K562 (cell line): ENCODE measurements around the gene RSPH9. TPM values are rescaled to one million over a fixed set of nuclear protein-coding genes. Genes with fewer than 3 reads are reported as not detected.

ENCODE experiments used
- BRD4 ChIP-seq: fragments of 200-600 bp; sonication (generic); IDR thresholded peaks from 2 replicates; pipeline ENCODE4 v1.6.1; 2017; ENCODE audit warnings: inconsistent platforms
- CXXC5 ChIP-seq: fragments of 250-450 bp; sonication (Bioruptor Pico); IDR thresholded peaks from 2 replicates; pipeline ENCODE4 v1.8.0; 2022; ENCODE audit warnings: inconsistent platforms, mild to moderate bottlenecking, moderate library complexity
- ELF4 ChIP-seq: fragments of 450-650 bp; formaldehyde crosslinking; IDR thresholded peaks from 2 replicates; pipeline ENCODE4 v1.4.0; 2022; ENCODE audit warnings: missing genetic modification characterization
- EWSR1 ChIP-seq: fragments of 450-650 bp; IDR thresholded peaks from 2 replicates; pipeline ENCODE4 v1.6.1; 2018; ENCODE audit warnings: borderline replicate concordance, mild to moderate bottlenecking, low read depth, moderate library complexity; ENCODE audit not compliant: partially characterized antibody
- FOXJ2 ChIP-seq: fragments of 200-800 bp; sonication (Bioruptor generic); IDR thresholded peaks from 2 replicates; pipeline ENCODE4 v1.6.1; 2016; ENCODE audit warnings: missing genetic modification characterization, missing compliant biosample characterization
- FOXK2 ChIP-seq, 2 experiments: fragments of 450-650 bp; IDR thresholded peaks in 1 of 2; conservative IDR thresholded peaks in 1 of 2; 2 replicates each; pipeline ENCODE4 v1.6.1; 2016; ENCODE audit warnings: low read depth in 2 of 2, mild to moderate bottlenecking in 1 of 2
- POLR2G ChIP-seq: fragments of 200-400 bp; formaldehyde crosslinking; IDR thresholded peaks from 2 replicates; pipeline ENCODE4 v1.6.1; 2017; ENCODE audit warnings: low read depth, mild to moderate bottlenecking, antibody characterized with exemption, low read length, moderate library complexity
- RBFOX2 ChIP-seq: fragments of 200-400 bp; formaldehyde crosslinking; IDR thresholded peaks from 2 replicates; pipeline ENCODE4 v1.6.1; 2017; ENCODE audit warnings: low read depth, mild to moderate bottlenecking, low read length, moderate library complexity
- SIN3A ChIP-seq, 2 experiments: fragments of 150-350 bp in 1 of 2; IDR thresholded peaks; 2 replicates each; pipeline ENCODE4 v1.6.1; 2011 to 2016; ENCODE audit warnings: borderline replicate concordance in 2 of 2, low read depth in 2 of 2, low read length in 2 of 2, mild to moderate bottlenecking in 2 of 2, moderate library complexity in 2 of 2; ENCODE audit not compliant: control insufficient read depth in 1 of 2
- SMARCE1 ChIP-seq: fragments of 450-650 bp; IDR thresholded peaks from 2 replicates; pipeline ENCODE4 v1.7.1; 2016; ENCODE audit warnings: mild to moderate bottlenecking
- STAT5B ChIP-seq: fragments of 250-450 bp; sonication (Bioruptor Pico); IDR thresholded peaks from 2 replicates; pipeline ENCODE4 v1.8.0; 2021; ENCODE audit warnings: mild to moderate bottlenecking, inconsistent platforms
- ZNF217 ChIP-seq: sonication (generic); formaldehyde crosslinking; IDR thresholded peaks from 2 replicates; pipeline ENCODE4 v1.8.0; 2022; ENCODE audit warnings: mild to moderate bottlenecking, missing genetic modification reagents
- ZNF436 ChIP-seq: fragments of 250-450, 450-650 bp; sonication (Bioruptor Pico); formaldehyde crosslinking; IDR thresholded peaks from 2 replicates; pipeline ENCODE4 v1.7.0; 2020; ENCODE audit warnings: mild to moderate bottlenecking
- ZNF57 ChIP-seq: fragments of 450-650 bp; formaldehyde crosslinking; IDR thresholded peaks from 2 replicates; pipeline ENCODE4 v1.4.0; 2020; ENCODE audit warnings: mild to moderate bottlenecking, moderate library complexity
- polyA plus RNA-seq, 8 experiments: library from polyadenylated mRNA; depleted of rRNA in 4 of 8; stranded (reverse) in 5 of 8; unstranded in 3 of 8; fragments of >200 nt; fragmentation: Nextera tagmentation in 2 of 8; fragmentation: Illumina TruSeq in 1 of 8; extraction: Ambion mirVana in 2 of 8; extraction: Trizol in 1 of 8; gene quantifications; 2 replicates each; pipeline versions ENCODE4 v1.2.1 to v1.2.3, GENCODE V29; 2011 to 2014; ENCODE audit warnings: inconsistent platforms in 1 of 8, missing spikeins in 1 of 8
- total RNA-seq, 7 experiments: library from RNA; depleted of rRNA in 6 of 7; stranded (reverse); fragments of >200 nt in 6 of 7; fragmentation: Illumina TruSeq in 2 of 7; extraction: Trizol in 2 of 7; gene quantifications; 2 replicates each; pipeline versions ENCODE4 v1.2.1 to v1.2.3, GENCODE V29; 2011 to 2021; ENCODE audit warnings: low replicate concordance in 1 of 7
- TF ChIP-seq, protein P1 (sequence below): fragments of 450-650 bp; formaldehyde crosslinking; conservative IDR thresholded peaks from 2 replicates; pipeline ENCODE4 v1.4.0; 2022; ENCODE audit warnings: mild to moderate bottlenecking, missing genetic modification characterization
- TF ChIP-seq, protein P2 (sequence below): fragments of 200-800 bp; sonication (Bioruptor generic); IDR thresholded peaks from 2 replicates; pipeline ENCODE4 v1.6.1; 2017; ENCODE audit warnings: missing genetic modification characterization, missing compliant biosample characterization
- TF ChIP-seq, protein P3 (sequence below), 2 experiments: fragments of 150-350 bp in 1 of 2; IDR thresholded peaks; 2 replicates each; pipeline ENCODE4 v1.6.1; 2012 to 2016; ENCODE audit warnings: low read depth in 2 of 2, low read length in 2 of 2, mild to moderate bottlenecking in 1 of 2, moderate library complexity in 1 of 2
- TF ChIP-seq, protein P4 (sequence below): sonication (generic); formaldehyde crosslinking; IDR thresholded peaks from 2 replicates; pipeline ENCODE4 v1.8.0; 2022; ENCODE audit warnings: mild to moderate bottlenecking, missing genetic modification reagents

Gene RSPH9
- total and polyA plus RNA-seq, 9 of the 15 experiments (the other 6 are each of a cell fraction or from before 2014, with no cell fraction given) = 0.05 to 0.60 (median 0.39) TPM; not detected in 6

DNA sequence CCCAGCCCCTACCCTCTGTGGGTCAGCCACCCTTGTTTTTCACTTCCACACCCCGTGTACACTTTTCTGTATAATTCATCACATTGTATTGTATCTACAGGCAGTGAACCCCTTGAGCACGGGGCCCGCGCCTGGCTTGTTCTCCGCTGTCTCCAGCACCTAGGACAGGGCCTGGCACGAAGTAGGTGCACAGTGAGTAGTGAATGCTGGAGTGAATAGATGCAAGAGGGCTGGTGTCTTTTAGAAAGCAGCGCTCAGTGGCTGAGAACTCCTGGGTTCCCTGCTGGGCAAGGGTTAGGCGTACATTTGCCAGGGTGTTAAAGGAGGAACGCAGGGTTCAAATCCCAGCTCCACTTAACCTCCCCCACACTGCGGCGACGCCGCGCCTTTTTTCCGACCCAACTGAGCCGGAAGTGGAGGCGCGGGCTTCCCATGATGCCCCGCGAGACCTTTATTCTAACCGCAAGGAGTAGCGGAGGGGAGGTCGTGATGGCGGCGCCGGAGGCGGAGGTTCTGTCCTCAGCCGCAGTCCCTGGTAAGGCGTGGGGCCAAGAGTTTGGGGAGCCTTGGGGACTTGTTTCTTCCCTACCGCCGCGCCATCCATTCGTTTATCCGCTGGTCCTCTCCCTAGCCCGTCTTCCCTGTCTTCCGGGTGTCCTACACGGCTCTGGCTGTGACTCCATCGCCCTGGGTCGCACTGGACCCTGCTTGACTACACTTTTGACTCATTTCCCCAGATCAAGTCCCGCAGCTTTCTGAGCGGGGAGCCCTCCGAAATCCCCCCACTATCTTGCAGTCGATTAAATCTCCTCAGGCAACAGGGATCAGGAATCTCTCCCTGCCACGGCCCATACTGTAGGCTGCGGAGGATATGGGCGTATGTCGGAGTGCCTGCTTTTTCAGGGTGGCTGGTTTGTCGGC is 9.2 kb upstream of the RSPH9 start, which contains the start of gene MAD2L1BP (continued):
- no peak for TF ChIP-seq EWSR1
- TF ChIP-seq SIN3A (IDR thresholded peaks at IDR 0.05; ENCODE audit: borderline replicate concordance in 2 of 2, control insufficient read depth in 1 of 2, low read depth in 2 of 2, low read length in 2 of 2) = peak; percentile 80
- TF ChIP-seq POLR2G = peak; percentile 99
- no peak for TF ChIP-seq ELF4 (CRISPR knock-in tag)
- 0 out of 2 replicates have a peak, but pooled peaks have one; percentile 33 for TF ChIP-seq ZNF57 (CRISPR knock-in tag)
- TF ChIP-seq BRD4 = peak; percentile 84
- peak; percentile 99 for TF ChIP-seq RBFOX2
- TF ChIP-seq CXXC5 (CRISPR knock-in tag) = peak; percentile 98
- TF ChIP-seq, protein P1, sequence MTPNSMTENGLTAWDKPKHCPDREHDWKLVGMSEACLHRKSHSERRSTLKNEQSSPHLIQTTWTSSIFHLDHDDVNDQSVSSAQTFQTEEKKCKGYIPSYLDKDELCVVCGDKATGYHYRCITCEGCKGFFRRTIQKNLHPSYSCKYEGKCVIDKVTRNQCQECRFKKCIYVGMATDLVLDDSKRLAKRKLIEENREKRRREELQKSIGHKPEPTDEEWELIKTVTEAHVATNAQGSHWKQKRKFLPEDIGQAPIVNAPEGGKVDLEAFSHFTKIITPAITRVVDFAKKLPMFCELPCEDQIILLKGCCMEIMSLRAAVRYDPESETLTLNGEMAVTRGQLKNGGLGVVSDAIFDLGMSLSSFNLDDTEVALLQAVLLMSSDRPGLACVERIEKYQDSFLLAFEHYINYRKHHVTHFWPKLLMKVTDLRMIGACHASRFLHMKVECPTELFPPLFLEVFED = no peak
- TF ChIP-seq ZNF436 (CRISPR knock-in tag) = no peak
- no peak for TF ChIP-seq STAT5B (CRISPR knock-in tag)
- peak; percentile 31 to 41; a peak in 3 of 4 replicates for TF ChIP-seq FOXK2 (conservative IDR thresholded peaks at IDR 0.05 in 1 of 2, IDR thresholded peaks at IDR 0.05 in 1 of 2; ENCODE audit: low read depth in 2 of 2)
- peak; percentile 84 for TF ChIP-seq SMARCE1
- TF ChIP-seq ZNF217 (CRISPR knock-in tag) = no peak
- TF ChIP-seq, protein P2, sequence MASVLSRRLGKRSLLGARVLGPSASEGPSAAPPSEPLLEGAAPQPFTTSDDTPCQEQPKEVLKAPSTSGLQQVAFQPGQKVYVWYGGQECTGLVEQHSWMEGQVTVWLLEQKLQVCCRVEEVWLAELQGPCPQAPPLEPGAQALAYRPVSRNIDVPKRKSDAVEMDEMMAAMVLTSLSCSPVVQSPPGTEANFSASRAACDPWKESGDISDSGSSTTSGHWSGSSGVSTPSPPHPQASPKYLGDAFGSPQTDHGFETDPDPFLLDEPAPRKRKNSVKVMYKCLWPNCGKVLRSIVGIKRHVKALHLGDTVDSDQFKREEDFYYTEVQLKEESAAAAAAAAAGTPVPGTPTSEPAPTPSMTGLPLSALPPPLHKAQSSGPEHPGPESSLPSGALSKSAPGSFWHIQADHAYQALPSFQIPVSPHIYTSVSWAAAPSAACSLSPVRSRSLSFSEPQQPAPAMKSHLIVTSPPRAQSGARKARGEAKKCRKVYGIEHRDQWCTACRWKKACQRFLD = no peak
- TF ChIP-seq FOXJ2 (tag) = peak; percentile 44; the same call in 1 of the 2 replicates
- TF ChIP-seq, protein P3, sequence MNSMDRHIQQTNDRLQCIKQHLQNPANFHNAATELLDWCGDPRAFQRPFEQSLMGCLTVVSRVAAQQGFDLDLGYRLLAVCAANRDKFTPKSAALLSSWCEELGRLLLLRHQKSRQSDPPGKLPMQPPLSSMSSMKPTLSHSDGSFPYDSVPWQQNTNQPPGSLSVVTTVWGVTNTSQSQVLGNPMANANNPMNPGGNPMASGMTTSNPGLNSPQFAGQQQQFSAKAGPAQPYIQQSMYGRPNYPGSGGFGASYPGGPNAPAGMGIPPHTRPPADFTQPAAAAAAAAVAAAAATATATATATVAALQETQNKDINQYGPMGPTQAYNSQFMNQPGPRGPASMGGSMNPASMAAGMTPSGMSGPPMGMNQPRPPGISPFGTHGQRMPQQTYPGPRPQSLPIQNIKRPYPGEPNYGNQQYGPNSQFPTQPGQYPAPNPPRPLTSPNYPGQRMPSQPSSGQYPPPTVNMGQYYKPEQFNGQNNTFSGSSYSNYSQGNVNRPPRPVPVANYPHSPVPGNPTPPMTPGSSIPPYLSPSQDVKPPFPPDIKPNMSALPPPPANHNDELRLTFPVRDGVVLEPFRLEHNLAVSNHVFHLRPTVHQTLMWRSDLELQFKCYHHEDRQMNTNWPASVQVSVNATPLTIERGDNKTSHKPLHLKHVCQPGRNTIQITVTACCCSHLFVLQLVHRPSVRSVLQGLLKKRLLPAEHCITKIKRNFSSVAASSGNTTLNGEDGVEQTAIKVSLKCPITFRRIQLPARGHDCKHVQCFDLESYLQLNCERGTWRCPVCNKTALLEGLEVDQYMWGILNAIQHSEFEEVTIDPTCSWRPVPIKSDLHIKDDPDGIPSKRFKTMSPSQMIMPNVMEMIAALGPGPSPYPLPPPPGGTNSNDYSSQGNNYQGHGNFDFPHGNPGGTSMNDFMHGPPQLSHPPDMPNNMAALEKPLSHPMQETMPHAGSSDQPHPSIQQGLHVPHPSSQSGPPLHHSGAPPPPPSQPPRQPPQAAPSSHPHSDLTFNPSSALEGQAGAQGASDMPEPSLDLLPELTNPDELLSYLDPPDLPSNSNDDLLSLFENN (IDR thresholded peaks at IDR 0.05; ENCODE audit: low read depth in 2 of 2, low read length in 2 of 2) = peak in 1 of 2 experiments; percentile 76; a peak in 1 of 4 replicates
- TF ChIP-seq, protein P4, sequence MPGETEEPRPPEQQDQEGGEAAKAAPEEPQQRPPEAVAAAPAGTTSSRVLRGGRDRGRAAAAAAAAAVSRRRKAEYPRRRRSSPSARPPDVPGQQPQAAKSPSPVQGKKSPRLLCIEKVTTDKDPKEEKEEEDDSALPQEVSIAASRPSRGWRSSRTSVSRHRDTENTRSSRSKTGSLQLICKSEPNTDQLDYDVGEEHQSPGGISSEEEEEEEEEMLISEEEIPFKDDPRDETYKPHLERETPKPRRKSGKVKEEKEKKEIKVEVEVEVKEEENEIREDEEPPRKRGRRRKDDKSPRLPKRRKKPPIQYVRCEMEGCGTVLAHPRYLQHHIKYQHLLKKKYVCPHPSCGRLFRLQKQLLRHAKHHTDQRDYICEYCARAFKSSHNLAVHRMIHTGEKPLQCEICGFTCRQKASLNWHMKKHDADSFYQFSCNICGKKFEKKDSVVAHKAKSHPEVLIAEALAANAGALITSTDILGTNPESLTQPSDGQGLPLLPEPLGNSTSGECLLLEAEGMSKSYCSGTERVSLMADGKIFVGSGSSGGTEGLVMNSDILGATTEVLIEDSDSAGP = no peak; the same call in 1 of the 2 replicates
